ENCODE results near the gene ARHGAP11B.
"Not testable (repeated sequence)": the region's sequence is repeated elsewhere in the genome, so short reads cannot be mapped to it uniquely, and the experiment has no call there.

The ARHGAP11B gene

DNA sequence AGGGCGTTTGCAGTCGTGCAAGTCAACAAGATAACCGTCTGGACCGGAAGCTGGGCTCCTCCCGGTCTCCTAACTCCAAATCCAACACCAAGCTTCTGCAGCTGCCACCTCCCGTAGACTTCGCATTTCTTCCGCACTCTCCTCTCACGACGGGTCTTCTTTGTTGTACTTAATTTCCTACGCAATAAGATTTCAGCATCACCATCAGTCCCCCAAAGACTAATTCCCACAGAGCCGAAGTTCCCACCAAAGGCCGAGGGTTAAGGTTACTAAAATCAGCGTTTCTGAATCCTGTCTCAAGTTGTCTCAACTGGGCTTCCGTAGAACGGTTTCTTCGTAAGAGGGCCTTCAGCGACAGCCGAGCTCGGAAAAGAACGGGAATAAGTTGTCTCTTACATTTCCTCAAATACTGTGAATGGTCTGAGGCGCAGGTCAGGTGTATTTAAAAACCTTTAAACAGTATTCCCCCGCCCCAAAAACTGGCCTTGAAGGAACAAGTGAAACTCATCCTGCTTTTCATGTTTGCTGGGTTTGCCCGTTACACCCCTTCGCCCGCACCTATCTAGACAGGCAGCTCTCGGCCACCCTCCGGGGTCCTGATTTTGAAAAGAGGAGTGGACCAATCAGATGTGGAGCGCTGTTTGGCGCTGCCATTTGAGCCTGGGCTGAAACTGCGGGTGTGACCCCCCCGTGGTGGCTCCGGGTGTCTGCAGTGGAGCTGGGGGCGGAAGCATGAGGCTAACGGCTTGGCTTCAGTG lies at the start of gene ARHGAP11B:
Gene ARHGAP11B, plus strand, starts transcription at position 693 of the 758 bp plus-strand sequence.
- not testable (repeated sequence) for DNase-seq

DNA sequence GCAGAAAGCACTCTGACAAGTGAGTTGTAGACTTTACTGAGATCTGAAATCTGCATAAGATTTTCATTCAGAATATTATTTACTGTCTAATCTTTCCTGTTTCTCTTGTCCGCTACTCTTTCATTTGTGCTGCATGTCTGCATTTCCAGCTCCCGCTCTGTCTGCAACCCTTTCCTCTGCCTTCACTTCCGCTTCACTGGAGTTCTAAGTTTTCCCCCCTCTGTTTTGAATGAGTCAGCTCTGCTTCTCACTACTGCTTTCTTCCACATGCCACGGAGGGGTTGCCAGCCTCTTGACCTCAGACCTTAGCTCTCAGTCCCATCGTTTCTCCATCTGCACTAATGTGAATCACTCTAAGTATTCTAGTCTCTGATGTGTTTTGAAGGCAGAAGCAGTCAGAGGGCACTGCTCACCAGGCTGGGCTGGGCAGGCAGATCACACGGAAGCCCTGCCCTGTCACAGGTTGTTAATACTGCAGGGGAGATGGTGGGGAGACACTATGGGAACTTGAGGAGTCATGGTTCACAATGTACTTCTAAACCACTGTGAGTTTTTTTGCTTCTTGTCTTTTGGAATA lies 46.4 kb upstream of the ARHGAP11B start:
- DNase-seq: not testable (repeated sequence)

DNA sequence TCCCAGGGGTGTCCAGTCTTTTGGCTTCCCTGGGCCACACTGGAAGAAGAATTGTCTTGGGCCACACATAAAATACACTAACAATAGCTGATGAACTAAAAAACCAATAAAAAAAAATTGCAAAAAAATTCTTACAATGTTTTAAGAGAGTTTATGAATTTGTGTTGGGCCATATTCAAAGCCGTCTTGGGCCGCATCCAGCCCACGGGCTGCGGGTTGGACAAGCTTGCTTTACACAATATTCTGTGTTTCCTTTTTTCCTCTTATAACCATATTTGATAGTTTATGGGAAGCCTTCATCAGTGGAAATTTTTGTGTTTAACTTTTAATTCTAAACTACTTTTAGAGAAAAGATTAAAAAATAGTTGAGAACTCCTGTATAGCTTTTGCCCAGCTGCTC lies 45.2 kb upstream of the ARHGAP11B start:
- not testable (repeated sequence) for DNase-seq

DNA sequence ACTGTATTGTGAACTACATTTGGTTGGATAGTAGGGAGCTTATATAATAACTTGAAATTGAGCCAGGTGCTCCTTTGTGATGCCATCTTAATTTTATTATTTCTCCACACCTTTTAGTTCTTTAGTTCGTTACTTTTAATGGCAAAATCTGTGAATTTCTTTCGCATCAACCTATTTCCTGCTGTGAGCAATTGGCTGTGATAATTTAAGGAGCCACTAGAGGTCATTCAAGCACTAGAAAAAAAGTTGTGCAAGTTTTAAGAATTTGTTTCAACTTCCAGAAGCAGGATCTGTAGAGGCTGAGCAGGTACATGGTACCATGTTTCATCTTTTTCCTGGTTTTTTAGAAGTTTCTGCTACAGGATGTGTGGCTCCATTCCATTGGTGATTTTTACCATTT lies 27.0 kb upstream of the ARHGAP11B start:
- not testable (repeated sequence) for DNase-seq

DNA sequence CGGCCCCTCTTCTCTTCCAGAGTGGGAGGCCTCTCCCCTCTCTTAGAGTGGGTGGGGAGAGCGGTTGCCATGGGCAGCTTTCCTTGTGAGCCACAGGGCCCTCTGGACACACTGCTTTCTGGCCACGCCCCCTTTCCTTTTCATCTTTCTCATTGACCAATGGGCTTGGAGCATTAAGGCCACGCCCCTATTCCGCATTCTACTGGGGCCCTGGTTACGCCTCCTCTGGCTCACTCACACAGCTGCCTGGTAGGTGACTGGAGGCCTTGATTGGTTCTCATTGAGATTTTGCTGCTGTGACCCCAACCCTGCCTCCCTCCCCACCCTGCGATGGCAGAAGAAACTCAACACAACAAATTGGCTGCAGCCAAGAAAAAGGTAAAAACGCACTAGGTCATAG lies 22.1 kb upstream of the ARHGAP11B start, which contains the start of gene GOLGA8H:
Gene GOLGA8H, plus strand, starts transcription at position 233 of the 400 bp plus-strand sequence. Its CDS starts 98 bp downstream, at position 331.
- DNase-seq: not testable (repeated sequence)

GRCh38 chr15:30612271-30612670 lies 13.7 kb upstream of the ARHGAP11B start:
- DNase-seq: not testable (repeated sequence)

DNA sequence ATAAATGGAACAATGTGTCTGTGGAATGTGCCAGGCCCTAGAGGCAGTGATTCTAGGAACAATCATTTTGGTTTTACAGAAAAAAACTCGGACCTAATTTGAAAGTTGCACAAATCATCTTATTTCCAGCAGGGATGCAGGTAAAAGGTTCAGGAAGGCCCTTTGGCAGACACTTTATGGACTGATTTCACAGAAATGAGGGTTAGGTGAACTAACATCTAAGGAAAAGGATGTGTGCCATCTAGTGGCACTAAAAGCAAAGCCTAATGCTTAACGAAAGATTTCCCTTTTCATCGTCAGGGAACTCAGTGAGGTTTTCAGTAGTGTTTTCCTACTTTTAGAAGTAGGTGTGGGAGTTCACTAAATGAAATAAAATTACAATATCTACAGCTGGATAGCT lies 4.6 kb upstream of the ARHGAP11B start:
- DNase-seq: not testable (repeated sequence)

DNA sequence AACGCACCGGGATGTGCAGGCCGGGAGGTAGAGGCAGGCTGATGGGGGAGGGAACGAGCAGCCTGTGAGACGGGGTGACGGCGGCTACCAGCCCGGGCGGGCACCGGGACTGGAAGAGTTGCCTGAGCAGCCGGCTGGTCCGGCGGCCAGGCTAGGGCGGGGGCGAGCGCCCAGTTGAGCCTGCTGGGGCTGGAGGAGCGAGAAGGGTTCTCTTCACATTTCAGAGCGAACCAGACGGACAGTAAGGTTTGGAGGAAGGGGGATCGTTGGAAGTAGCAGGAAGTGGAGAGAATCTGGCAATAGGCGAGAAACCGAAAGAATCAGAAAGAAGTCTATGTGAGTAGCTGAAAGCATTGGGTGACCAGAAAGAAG lies 252 bp downstream of the ARHGAP11B start:
- DNase-seq: not testable (repeated sequence)

- not testable (repeated sequence) for DNase-seq
Measured at GRCh38 chr15:30626632-30627031, 704 bp downstream of the ARHGAP11B start.

GRCh38 chr15:30650012-30650929 lies 24.3 kb downstream of the ARHGAP11B start:
- DNase-seq: no peak

GRCh38 chr15:30661154-30661553 lies 35.2 kb downstream of the ARHGAP11B start:
- DNase-seq: not testable (repeated sequence)

DNA sequence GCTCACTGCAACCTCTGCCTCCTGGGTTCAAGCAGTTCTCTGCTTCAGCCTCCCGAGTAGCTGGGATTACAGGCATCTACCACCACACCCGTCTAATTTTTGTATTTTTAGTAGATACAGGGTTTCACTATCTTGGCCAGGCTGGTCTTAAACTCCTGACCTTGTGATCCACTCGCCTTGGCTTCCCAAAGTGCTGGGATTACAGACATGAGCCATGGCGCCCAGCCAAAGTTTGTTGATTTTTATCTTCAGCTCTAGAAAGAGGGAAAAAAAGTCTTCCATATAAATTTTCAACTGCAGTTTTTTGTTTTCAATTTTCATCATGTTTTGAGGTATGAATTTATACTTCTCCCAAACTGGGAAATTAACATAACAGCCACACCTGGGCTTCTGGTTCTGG lies 43.7 kb downstream of the ARHGAP11B start:
- not testable (repeated sequence) for DNase-seq

GRCh38 chr15:30670056-30670455 lies 44.1 kb downstream of the ARHGAP11B start:
- DNase-seq: no peak

- no peak for DNase-seq
Measured at GRCh38 chr15:30671309-30671708, 45.4 kb downstream of the ARHGAP11B start.

DNA sequence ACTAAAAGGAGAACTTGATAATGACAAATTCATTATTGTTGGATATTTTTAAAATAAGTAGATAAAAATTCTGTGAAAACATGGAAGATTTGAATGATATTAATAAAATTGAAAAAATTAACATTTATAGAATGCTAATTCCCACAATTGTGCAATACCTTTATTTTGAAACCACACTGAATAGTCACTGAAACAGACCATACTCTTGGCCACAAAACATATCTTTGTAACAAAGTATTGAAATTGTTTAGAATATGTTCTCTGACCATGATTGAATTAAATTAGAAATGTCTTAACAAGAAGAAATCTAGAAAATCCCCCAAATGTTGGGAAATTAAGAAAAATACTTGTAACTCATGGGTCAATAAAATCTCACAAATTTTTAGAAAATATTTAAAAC lies 49.2 kb downstream of the ARHGAP11B start:
- DNase-seq: no peak

- not testable (repeated sequence) for DNase-seq
Measured at GRCh38 chr15:30675891-30676290, 50.0 kb downstream of the ARHGAP11B start.

DNA sequence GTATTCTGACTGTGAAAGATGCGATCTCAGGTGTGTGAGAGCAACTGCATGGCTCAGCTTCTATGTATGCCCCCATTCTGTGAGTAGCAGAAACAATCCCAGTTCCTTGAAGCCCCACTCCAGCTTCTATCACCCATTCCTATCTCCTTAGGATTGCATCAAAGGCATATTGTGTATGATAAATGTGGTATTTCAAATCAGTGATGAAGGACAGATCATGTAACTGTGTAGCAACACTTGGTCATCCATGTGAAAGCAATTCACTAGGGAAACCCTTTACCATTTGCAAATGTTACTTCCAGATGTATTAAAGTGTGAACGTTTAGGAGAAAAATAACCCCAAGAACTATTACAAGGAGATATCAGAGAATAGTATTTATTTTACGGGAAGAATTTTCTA lies 55.1 kb downstream of the ARHGAP11B start:
- DNase-seq: not testable (repeated sequence)

- DNase-seq: not testable (repeated sequence)
Measured at GRCh38 chr15:30685709-30686285, 59.9 kb downstream of the ARHGAP11B start.

GRCh38 chr15:30686651-30687050 lies 60.7 kb downstream of the ARHGAP11B start:
- not testable (repeated sequence) for DNase-seq
